Endothelial cell of umbilical vein (primary cell): ENCODE results near the gene RNF4. TPM values are rescaled to one million over a fixed set of nuclear protein-coding genes. Genes with fewer than 3 reads are reported as not detected.

ENCODE experiments used
- BruUV-seq: library from RNA; stranded (reverse); fragments of 400-500 nt; replicated peaks from 2 replicates; lab custom pipeline; 2021; lab: Mats Ljungman, UMichigan
- CTCF ChIA-PET: fragments of 300-600, 350-600 bp; sonication (Branson Sonifier 250); formaldehyde crosslinking; loops from one replicate; lab custom pipeline; 2021; ENCODE audit warnings: antibody characterized with exemption, inconsistent platforms; lab: Charles Lee
- POLR2A ChIA-PET: fragments of 300-600, 350-600 bp; sonication (Branson Sonifier 250); formaldehyde crosslinking; loops from one replicate; lab custom pipeline; 2021; ENCODE audit warnings: antibody characterized with exemption, inconsistent platforms; lab: Charles Lee
- DNase-seq: peaks from one replicate; pipeline ENCODE4 v3.0.0-alpha.2; 2011; ENCODE audit warnings: low read depth, low spot score
- FAIRE-seq: peaks from 2 replicates; lab custom pipeline; 2011; peaks lifted over from hg19 to GRCh38; lab: Jason Lieb, UNC
- H2AFZ ChIP-seq: 2 replicates; pipeline ENCODE4 v1.6.0; 2012; ENCODE audit warnings: low read depth, low read length, control low read depth, inconsistent platforms
- H3K27ac ChIP-seq: 2 replicates; pipeline ENCODE4 v1.5.1; 2011; ENCODE audit warnings: low read depth, mild to moderate bottlenecking, control low read depth, low read length, moderate library complexity; ENCODE audit not compliant: insufficient read depth
- H3K27me3 ChIP-seq, 2 experiments: 2 replicates each; pipeline versions ENCODE4 v1.6.0 to v1.6.1; 2011; ENCODE audit warnings: low read length in 2 of 2, mixed read lengths in 1 of 2; ENCODE audit not compliant: control insufficient read depth in 2 of 2, insufficient read depth in 2 of 2
- H3K36me3 ChIP-seq, 2 experiments: 2 replicates in 1 of 2; 3 replicates in 1 of 2; pipeline ENCODE4 v1.5.1; 2011; ENCODE audit warnings: low read length in 2 of 2, mild to moderate bottlenecking in 1 of 2, moderate library complexity in 1 of 2; ENCODE audit not compliant: control insufficient read depth in 2 of 2, insufficient read depth in 2 of 2; ENCODE audit errors: extremely low read depth in 1 of 2
- H3K4me1 ChIP-seq: 3 replicates; pipeline ENCODE4 v1.5.1; 2011; ENCODE audit warnings: mild to moderate bottlenecking, low read length; ENCODE audit not compliant: control insufficient read depth, insufficient read depth; ENCODE audit errors: extremely low read depth
- H3K4me2 ChIP-seq: 2 replicates; pipeline ENCODE4 v1.6.1; 2011; ENCODE audit warnings: low read length, control low read depth, mixed read lengths; ENCODE audit not compliant: insufficient read depth
- H3K4me3 ChIP-seq, 3 experiments: fragments of 200-600 bp in 1 of 3; sonication (generic), shearing (Covaris generic) in 1 of 3; replicated peaks in 1 of 3; 2 replicates each; pipeline ENCODE4 v1.5.1; 2011 to 2016; ENCODE audit warnings: control low read depth in 3 of 3, low read length in 3 of 3, mild to moderate bottlenecking in 2 of 3, inconsistent platforms in 1 of 3, low read depth in 1 of 3, moderate library complexity in 1 of 3; ENCODE audit not compliant: insufficient read depth in 1 of 3
- H3K79me2 ChIP-seq: 2 replicates; pipeline ENCODE4 v1.6.0; 2012; ENCODE audit warnings: low read length, inconsistent platforms; ENCODE audit not compliant: control insufficient read depth, insufficient read depth
- H3K9ac ChIP-seq: replicated peaks from 2 replicates; pipeline ENCODE3; 2011; ENCODE audit warnings: low read length, control low read depth; ENCODE audit not compliant: insufficient read depth; ENCODE audit errors: extremely low read depth
- H3K9me1 ChIP-seq: replicated peaks from 3 replicates; pipeline ENCODE4 v1.6.0; 2011; ENCODE audit warnings: mild to moderate bottlenecking, low read length; ENCODE audit not compliant: control insufficient read depth, insufficient read depth; ENCODE audit errors: extremely low read depth
- H3K9me3 ChIP-seq: replicated peaks from 2 replicates; pipeline ENCODE4 v1.5.1; 2012; ENCODE audit warnings: low read length, inconsistent platforms; ENCODE audit not compliant: control insufficient read depth, insufficient read depth
- H4K20me1 ChIP-seq: replicated peaks from 2 replicates; pipeline ENCODE3; 2011; ENCODE audit warnings: mild to moderate bottlenecking, low read length; ENCODE audit not compliant: control insufficient read depth, insufficient read depth; ENCODE audit errors: extremely low read depth
- CTCF ChIP-seq, 2 donors: IDR thresholded peaks; 1 replicate in 1 of 2; 2 replicates in 1 of 2; pipeline ENCODE4 v1.5.1; 2011; ENCODE audit warnings: low read length in 2 of 2, mild to moderate bottlenecking in 2 of 2, moderate library complexity in 2 of 2, control low read depth in 1 of 2, inconsistent platforms in 1 of 2, low read depth in 1 of 2; ENCODE audit not compliant: insufficient read depth in 1 of 2; ENCODE audit errors: extremely low read depth in 1 of 2
- EZH2 ChIP-seq: IDR thresholded peaks from 2 replicates; pipeline ENCODE4 v1.6.1; 2012; ENCODE audit warnings: borderline replicate concordance, low read depth, mild to moderate bottlenecking, moderate library complexity, low read length, inconsistent platforms; ENCODE audit not compliant: severe bottlenecking
- FOS ChIP-seq: IDR thresholded peaks from 2 replicates; pipeline ENCODE4 v1.6.1; 2011; ENCODE audit warnings: mild to moderate bottlenecking, low read length, moderate library complexity, borderline replicate concordance; ENCODE audit not compliant: insufficient read depth
- GATA2 ChIP-seq: IDR thresholded peaks from 2 replicates; pipeline ENCODE4 v1.7.0; 2011; ENCODE audit warnings: low read depth, mild to moderate bottlenecking, moderate library complexity, mixed read lengths, low read length; ENCODE audit not compliant: insufficient read length, insufficient read depth
- JUN ChIP-seq: IDR thresholded peaks from 2 replicates; pipeline ENCODE4 v1.6.1; 2011; ENCODE audit warnings: borderline replicate concordance, low read depth; ENCODE audit not compliant: insufficient read length, insufficient read depth
- MYC ChIP-seq: IDR thresholded peaks from one replicate; pipeline ENCODE4 v1.6.1; 2011; ENCODE audit warnings: mild to moderate bottlenecking, low read depth, low read length
- POLR2A ChIP-seq: IDR thresholded peaks from 2 replicates; pipeline ENCODE4 v1.6.1; 2012; ENCODE audit warnings: low read depth, mild to moderate bottlenecking, control low read depth, low read length
- POLR2AphosphoS5 ChIP-seq: IDR thresholded peaks from 2 replicates; pipeline ENCODE4 v1.6.1; 2012; ENCODE audit warnings: low read depth, mild to moderate bottlenecking, control low read depth, low read length, moderate library complexity; ENCODE audit not compliant: insufficient read depth
- dilution Hi-C: fragments of 300-500 bp; cut with MboI; formaldehyde crosslinking; loops from one replicate; pipeline ENCODE4 v1.15.0; 2019; ENCODE audit warnings: low sequenced_read_pairs; ENCODE audit not compliant: extremely low pct_ligation_motif_present
- intact Hi-C: fragments of 100-400 bp; cut with micrococcal nuclease; formaldehyde crosslinking; loops from one replicate; pipeline ENCODE4 v1.10.0; 2022
- polyA plus RNA-seq, 4 experiments: library from polyadenylated mRNA; depleted of rRNA in 3 of 4; stranded (reverse) in 3 of 4; unstranded in 1 of 4; fragments of >200 nt; gene quantifications; 2 replicates each; pipeline versions ENCODE4 v1.2.1 to v1.2.3, GENCODE V29; 2011 to 2012; ENCODE audit warnings: missing spikeins in 1 of 4
- total RNA-seq: library from RNA; stranded (reverse); gene quantifications from 2 replicates; pipeline ENCODE4 v1.2.3, GENCODE V29; 2021
- TF ChIP-seq, protein P1 (sequence below): IDR thresholded peaks from 2 replicates; pipeline ENCODE4 v1.6.1; 2011; ENCODE audit not compliant: insufficient read depth, insufficient read length

Gene RNF4
- total and polyA plus RNA-seq, 2 donors (not counting 3 experiments of a cell fraction or from before 2014, with no cell fraction given) = 64.3 to 71.4 TPM

DNA sequence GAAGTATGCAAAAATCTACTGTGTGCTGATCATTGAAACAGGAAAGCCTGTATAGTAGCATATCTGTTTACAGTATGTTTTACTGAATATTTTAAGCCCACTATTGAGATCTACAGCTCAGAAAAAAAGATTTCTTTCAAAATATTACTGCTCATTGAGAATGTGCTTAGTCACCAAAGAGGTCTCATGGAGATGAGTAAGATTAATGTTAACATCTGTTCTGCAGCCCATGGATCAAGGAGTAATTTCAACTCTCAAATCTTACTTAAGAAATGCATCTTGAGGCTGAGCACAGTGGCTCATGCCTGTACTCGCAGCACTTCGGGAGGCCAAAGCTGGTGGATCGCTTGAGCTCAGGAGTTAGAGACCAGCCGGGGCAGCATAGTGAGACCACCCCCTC, 3.3 kb downstream of the RNF4 start:
- dilution Hi-C loops (no loop called here), intact Hi-C loops (no loop called here)
- H3K4me1 ChIP-seq = peaks cover 14% of the 10 kb centered on the region
- no peaks in the 10 kb centered on the region for H3K9me3 ChIP-seq
- no peak overlapping the region for H3K4me2 ChIP-seq
- DNase-seq (no peak), FAIRE-seq (no peak)
- H3K27ac ChIP-seq = no peak overlapping the region
- no peak overlapping the region for H3K4me3 ChIP-seq
- POLR2A ChIA-PET = no interaction called here
- TF ChIP-seq POLR2A (no peak), CTCF (IDR thresholded peaks at IDR 0.05; ENCODE audit: extremely low read depth in 1 of 2, insufficient read depth in 1 of 2, low read depth in 1 of 2, low read length in 2 of 2) (no peak)
- peaks cover 17% of the 10 kb centered on the region for H4K20me1 ChIP-seq
- no peaks in the 10 kb centered on the region for H3K27me3 ChIP-seq
- H3K9ac ChIP-seq = no peak overlapping the region
- peaks cover 92% of the 10 kb centered on the region for H3K79me2 ChIP-seq
- no peaks in the 10 kb centered on the region for H3K9me1 ChIP-seq
- no TSS peak for BruUV-seq
- H2AFZ ChIP-seq = no peak overlapping the region
- CTCF ChIA-PET = interaction anchor here (0.9 to 1.6 kb wide), 3 partner anchors 11 to 252 kb away, joined by 3 to 4 read pairs (median 4); no protein-coding TSS in a partner anchor
- H3K36me3 ChIP-seq = peaks cover 2 to 7% of the 10 kb centered on the region in 2 experiments

GRCh38 chr4:2478229-2478628, 9.3 kb downstream of the RNF4 start:
- BruUV-seq = no TSS peak
- Histone ChIP-seq H3K79me2 (peaks cover 100% of the 10 kb centered on the region), H3K36me3 (peaks cover 0 to 3% of the 10 kb centered on the region in 2 experiments), H3K27me3 (no peaks in the 10 kb centered on the region), H3K9me3 (no peaks in the 10 kb centered on the region), H3K4me3 (no peak overlapping the region), H3K27ac (no peak overlapping the region), H3K9ac (no peak overlapping the region), H3K4me1 (peaks cover 19% of the 10 kb centered on the region), H4K20me1 (peaks cover 15% of the 10 kb centered on the region), H3K4me2 (no peak overlapping the region), H2AFZ (no peak overlapping the region), H3K9me1 (no peaks in the 10 kb centered on the region)
- FAIRE-seq = no peak
- no peak for DNase-seq
- TF ChIP-seq, protein P1, sequence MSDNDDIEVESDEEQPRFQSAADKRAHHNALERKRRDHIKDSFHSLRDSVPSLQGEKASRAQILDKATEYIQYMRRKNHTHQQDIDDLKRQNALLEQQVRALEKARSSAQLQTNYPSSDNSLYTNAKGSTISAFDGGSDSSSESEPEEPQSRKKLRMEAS = no peak
- TF ChIP-seq CTCF (IDR thresholded peaks at IDR 0.05; ENCODE audit: extremely low read depth in 1 of 2, insufficient read depth in 1 of 2, low read depth in 1 of 2, low read length in 2 of 2) (no peak), FOS (no peak), JUN (no peak), POLR2AphosphoS5 (no peak), MYC (no peak), POLR2A (no peak), GATA2 (no peak), EZH2 (no peak)
- intact Hi-C loops = no loop called here
- ChIA-PET POLR2A (no interaction called here), CTCF (no interaction called here)
- dilution Hi-C loops = no loop called here
